ENCODE results near the gene RNLS. TPM values are rescaled to one million over a fixed set of nuclear protein-coding genes. Genes with fewer than 3 reads are reported as not detected.

RNLS gene
- total RNA-seq, 1 donor from 2014 or later: 1.7 TPM

DNA sequence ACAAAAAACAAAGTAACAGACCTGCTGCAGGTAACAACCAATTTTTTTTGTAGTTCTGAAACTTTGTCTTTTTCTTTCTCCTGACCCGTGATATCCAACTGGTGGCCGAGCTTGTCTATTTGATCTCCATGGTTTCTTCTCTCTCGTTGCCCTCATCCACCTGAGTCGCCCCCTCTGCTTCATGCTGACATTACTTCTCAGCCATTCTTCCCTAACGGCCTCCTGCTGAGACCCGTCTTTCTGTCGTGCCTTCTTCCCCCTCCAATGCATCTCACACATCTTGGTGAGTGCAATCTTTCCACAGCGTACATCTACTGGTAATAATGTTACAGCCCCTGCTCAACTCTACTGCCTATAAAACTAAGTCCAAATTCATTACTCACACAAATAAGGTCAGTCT, 352.9 kb downstream of the RNLS start:
- Mint-ChIP-seq H3K4me1 (ENCODE audit: unreplicated experiment) (peaks cover 23% of the 10 kb centered on the region), H3K27me3 (ENCODE audit: unreplicated experiment) (no peaks in the 10 kb centered on the region), H3K9me3 (ENCODE audit: unreplicated experiment) (no peaks in the 10 kb centered on the region), H3K4me3 (ENCODE audit: unreplicated experiment) (no peak overlapping the region), H3K27ac (ENCODE audit: unreplicated experiment) (no peak overlapping the region), H3K36me3 (ENCODE audit: unreplicated experiment) (no peaks in the 10 kb centered on the region)
- no peak for TF ChIP-seq CTCF (IDR thresholded peaks at IDR 0.05)
- no peak for DNase-seq (ENCODE audit: extremely low spot score, unreplicated experiment)

DNA sequence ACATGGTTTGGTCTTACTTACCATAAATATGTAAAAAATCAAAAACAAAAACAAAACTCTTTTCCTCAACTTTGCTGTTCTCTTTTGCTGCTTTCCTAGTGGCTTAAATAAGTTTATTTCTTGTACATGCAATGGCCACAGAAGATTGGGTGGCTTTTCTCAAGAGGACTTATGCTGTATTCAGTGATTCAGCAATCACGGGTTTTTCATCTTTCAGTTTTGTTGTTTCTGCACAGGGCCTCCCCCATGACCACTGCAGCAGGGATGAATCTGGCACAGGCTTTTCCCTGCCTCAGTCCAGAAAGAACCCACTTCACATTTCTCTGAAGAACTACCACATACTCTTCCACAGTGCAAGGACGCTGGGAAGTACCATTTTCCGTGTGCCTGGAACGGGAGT, 355.0 kb downstream of the RNLS start:
- H3K4me3 Mint-ChIP-seq (ENCODE audit: unreplicated experiment): no peak overlapping the region
- H3K4me1 Mint-ChIP-seq (ENCODE audit: unreplicated experiment): peaks cover 24% of the 10 kb centered on the region
- no peak for DNase-seq (ENCODE audit: extremely low spot score, unreplicated experiment)
- no peaks in the 10 kb centered on the region for H3K36me3 Mint-ChIP-seq (ENCODE audit: unreplicated experiment)
- TF ChIP-seq CTCF (IDR thresholded peaks at IDR 0.05): no peak
- H3K27me3 Mint-ChIP-seq (ENCODE audit: unreplicated experiment): no peaks in the 10 kb centered on the region
- no peaks in the 10 kb centered on the region for H3K9me3 Mint-ChIP-seq (ENCODE audit: unreplicated experiment)
- no peak overlapping the region for H3K27ac Mint-ChIP-seq (ENCODE audit: unreplicated experiment)

GRCh38 chr10:88227342-88228018, 355.6 kb downstream of the RNLS start:
- peaks cover 22% of the 10 kb centered on the region for H3K4me1 Mint-ChIP-seq (ENCODE audit: unreplicated experiment)
- H3K36me3 Mint-ChIP-seq (ENCODE audit: unreplicated experiment): no peaks in the 10 kb centered on the region
- no peaks in the 10 kb centered on the region for H3K27me3 Mint-ChIP-seq (ENCODE audit: unreplicated experiment)
- no peak overlapping the region for H3K4me3 Mint-ChIP-seq (ENCODE audit: unreplicated experiment)
- H3K9me3 Mint-ChIP-seq (ENCODE audit: unreplicated experiment): no peaks in the 10 kb centered on the region
- TF ChIP-seq CTCF (IDR thresholded peaks at IDR 0.05): no peak
- H3K27ac Mint-ChIP-seq (ENCODE audit: unreplicated experiment): no peak overlapping the region
- no peak for DNase-seq (ENCODE audit: extremely low spot score, unreplicated experiment)

- no peak overlapping the region for H3K4me3 Mint-ChIP-seq (ENCODE audit: unreplicated experiment)
- no peak for DNase-seq (ENCODE audit: extremely low spot score, unreplicated experiment)
- no peak overlapping the region for H3K27ac Mint-ChIP-seq (ENCODE audit: unreplicated experiment)
- no peak for TF ChIP-seq CTCF (IDR thresholded peaks at IDR 0.05)
- peaks cover 19% of the 10 kb centered on the region for H3K4me1 Mint-ChIP-seq (ENCODE audit: unreplicated experiment)
- H3K27me3 Mint-ChIP-seq (ENCODE audit: unreplicated experiment): no peaks in the 10 kb centered on the region
- H3K9me3 Mint-ChIP-seq (ENCODE audit: unreplicated experiment): no peaks in the 10 kb centered on the region
- no peaks in the 10 kb centered on the region for H3K36me3 Mint-ChIP-seq (ENCODE audit: unreplicated experiment)
These were observed 356.2 kb downstream of the RNLS start for GRCh38 chr10:88226891-88227290.

DNA sequence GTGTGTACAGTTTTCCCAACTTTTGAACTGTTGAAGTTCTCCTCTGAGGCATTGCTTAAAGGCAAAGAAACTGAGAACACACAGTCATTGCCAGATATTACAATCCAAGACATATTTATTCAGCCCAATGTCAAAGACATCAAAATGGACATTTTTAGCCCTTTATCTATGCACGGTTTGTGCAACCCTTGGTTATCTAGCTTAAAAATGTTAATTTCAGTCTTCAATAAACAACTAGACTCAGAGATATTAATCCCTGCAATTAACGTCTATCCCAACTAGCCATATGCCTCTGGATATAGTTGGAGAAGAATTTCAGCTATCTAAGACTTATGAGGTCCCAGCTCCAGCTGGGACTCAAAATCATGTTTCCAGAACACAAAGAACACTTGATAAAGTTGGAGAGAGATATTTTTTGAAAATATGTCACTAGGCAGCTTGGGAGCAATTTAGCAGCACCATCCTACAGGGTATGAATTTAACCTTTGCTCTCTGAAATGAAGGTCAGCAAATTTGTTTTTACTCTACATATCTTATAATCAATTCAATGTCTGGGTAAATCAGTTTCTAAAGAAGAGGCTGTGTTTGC, 357.0 kb downstream of the RNLS start:
- no peaks in the 10 kb centered on the region for H3K9me3 Mint-ChIP-seq (ENCODE audit: unreplicated experiment)
- no peak overlapping the region for H3K4me3 Mint-ChIP-seq (ENCODE audit: unreplicated experiment)
- no peaks in the 10 kb centered on the region for H3K27me3 Mint-ChIP-seq (ENCODE audit: unreplicated experiment)
- DNase-seq (ENCODE audit: extremely low spot score, unreplicated experiment): no peak
- no peak overlapping the region for H3K27ac Mint-ChIP-seq (ENCODE audit: unreplicated experiment)
- TF ChIP-seq CTCF (IDR thresholded peaks at IDR 0.05): no peak
- no peaks in the 10 kb centered on the region for H3K36me3 Mint-ChIP-seq (ENCODE audit: unreplicated experiment)
- peaks cover 19% of the 10 kb centered on the region for H3K4me1 Mint-ChIP-seq (ENCODE audit: unreplicated experiment)

Other genes with a start within 250 kb of the RNLS start
- not detected in 2 replicates for gene LIPJ, start 3.4 kb upstream of the RNLS start, total RNA-seq
- gene LIPF, start 81.1 kb upstream of the RNLS start, total RNA-seq: not detected in 2 replicates
- gene LIPK, start 122.9 kb upstream of the RNLS start, total RNA-seq: not detected in 2 replicates
- gene LIPN, start 176.7 kb upstream of the RNLS start, total RNA-seq: not detected in 2 replicates
- gene LIPM, start 219.4 kb upstream of the RNLS start, total RNA-seq: not detected in 2 replicates

All from osteocyte (in vitro differentiated cells).